ENCODE data around the gene UNC45A. TPM values are rescaled to one million over a fixed set of nuclear protein-coding genes. Genes with fewer than 3 reads are reported as not detected.

The UNC45A gene
- total RNA-seq, 1 experiment from 2014 or later: 101 TPM

DNA sequence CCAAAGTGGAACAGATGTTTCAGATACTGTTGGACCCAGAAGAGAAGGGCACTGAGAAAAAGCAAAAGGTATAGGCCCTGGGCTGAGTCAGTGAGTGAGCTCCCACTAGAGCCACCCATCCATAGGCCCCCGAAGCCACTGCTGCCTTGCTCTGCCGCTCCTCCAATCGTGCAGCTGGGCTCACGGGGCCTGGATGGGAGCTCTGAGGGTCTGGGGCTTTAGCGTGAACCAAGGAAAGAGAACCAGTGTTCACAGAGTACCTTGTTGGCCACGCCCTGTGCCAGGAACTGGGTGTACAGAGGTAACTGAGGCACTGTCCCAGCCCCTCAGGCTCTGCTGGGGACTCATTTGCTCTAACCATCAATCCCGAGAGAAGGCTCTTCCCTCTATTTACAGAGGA is 4.7 kb downstream of the UNC45A start (continued):
- TF ChIP-seq AR (CRISPR knock-in tag; IDR thresholded peaks at IDR 0.05): no peak
- TF ChIP-seq, protein P1, sequence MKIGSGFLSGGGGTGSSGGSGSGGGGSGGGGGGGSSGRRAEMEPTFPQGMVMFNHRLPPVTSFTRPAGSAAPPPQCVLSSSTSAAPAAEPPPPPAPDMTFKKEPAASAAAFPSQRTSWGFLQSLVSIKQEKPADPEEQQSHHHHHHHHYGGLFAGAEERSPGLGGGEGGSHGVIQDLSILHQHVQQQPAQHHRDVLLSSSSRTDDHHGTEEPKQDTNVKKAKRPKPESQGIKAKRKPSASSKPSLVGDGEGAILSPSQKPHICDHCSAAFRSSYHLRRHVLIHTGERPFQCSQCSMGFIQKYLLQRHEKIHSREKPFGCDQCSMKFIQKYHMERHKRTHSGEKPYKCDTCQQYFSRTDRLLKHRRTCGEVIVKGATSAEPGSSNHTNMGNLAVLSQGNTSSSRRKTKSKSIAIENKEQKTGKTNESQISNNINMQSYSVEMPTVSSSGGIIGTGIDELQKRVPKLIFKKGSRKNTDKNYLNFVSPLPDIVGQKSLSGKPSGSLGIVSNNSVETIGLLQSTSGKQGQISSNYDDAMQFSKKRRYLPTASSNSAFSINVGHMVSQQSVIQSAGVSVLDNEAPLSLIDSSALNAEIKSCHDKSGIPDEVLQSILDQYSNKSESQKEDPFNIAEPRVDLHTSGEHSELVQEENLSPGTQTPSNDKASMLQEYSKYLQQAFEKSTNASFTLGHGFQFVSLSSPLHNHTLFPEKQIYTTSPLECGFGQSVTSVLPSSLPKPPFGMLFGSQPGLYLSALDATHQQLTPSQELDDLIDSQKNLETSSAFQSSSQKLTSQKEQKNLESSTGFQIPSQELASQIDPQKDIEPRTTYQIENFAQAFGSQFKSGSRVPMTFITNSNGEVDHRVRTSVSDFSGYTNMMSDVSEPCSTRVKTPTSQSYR (CRISPR knock-in tag; IDR thresholded peaks at IDR 0.05): no peak
- no peak for TF ChIP-seq ZNF232 (CRISPR knock-in tag; IDR thresholded peaks at IDR 0.05)
- no peak for TF ChIP-seq ZNF396 (CRISPR knock-in tag; IDR thresholded peaks at IDR 0.05; ENCODE audit: borderline replicate concordance)
- TF ChIP-seq, protein P2, sequence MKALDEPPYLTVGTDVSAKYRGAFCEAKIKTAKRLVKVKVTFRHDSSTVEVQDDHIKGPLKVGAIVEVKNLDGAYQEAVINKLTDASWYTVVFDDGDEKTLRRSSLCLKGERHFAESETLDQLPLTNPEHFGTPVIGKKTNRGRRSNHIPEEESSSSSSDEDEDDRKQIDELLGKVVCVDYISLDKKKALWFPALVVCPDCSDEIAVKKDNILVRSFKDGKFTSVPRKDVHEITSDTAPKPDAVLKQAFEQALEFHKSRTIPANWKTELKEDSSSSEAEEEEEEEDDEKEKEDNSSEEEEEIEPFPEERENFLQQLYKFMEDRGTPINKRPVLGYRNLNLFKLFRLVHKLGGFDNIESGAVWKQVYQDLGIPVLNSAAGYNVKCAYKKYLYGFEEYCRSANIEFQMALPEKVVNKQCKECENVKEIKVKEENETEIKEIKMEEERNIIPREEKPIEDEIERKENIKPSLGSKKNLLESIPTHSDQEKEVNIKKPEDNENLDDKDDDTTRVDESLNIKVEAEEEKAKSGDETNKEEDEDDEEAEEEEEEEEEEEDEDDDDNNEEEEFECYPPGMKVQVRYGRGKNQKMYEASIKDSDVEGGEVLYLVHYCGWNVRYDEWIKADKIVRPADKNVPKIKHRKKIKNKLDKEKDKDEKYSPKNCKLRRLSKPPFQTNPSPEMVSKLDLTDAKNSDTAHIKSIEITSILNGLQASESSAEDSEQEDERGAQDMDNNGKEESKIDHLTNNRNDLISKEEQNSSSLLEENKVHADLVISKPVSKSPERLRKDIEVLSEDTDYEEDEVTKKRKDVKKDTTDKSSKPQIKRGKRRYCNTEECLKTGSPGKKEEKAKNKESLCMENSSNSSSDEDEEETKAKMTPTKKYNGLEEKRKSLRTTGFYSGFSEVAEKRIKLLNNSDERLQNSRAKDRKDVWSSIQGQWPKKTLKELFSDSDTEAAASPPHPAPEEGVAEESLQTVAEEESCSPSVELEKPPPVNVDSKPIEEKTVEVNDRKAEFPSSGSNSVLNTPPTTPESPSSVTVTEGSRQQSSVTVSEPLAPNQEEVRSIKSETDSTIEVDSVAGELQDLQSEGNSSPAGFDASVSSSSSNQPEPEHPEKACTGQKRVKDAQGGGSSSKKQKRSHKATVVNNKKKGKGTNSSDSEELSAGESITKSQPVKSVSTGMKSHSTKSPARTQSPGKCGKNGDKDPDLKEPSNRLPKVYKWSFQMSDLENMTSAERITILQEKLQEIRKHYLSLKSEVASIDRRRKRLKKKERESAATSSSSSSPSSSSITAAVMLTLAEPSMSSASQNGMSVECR (CRISPR knock-in tag; IDR thresholded peaks at IDR 0.05; ENCODE audit: borderline replicate concordance): no peak
- no peak for TF ChIP-seq HMGA2 (CRISPR knock-in tag; IDR thresholded peaks at IDR 0.05)
- no peak for TF ChIP-seq FOXK1 (CRISPR knock-in tag; IDR thresholded peaks at IDR 0.05)
- no peak for TF ChIP-seq E2F5 (CRISPR knock-in tag; IDR thresholded peaks at IDR 0.05)

DNA sequence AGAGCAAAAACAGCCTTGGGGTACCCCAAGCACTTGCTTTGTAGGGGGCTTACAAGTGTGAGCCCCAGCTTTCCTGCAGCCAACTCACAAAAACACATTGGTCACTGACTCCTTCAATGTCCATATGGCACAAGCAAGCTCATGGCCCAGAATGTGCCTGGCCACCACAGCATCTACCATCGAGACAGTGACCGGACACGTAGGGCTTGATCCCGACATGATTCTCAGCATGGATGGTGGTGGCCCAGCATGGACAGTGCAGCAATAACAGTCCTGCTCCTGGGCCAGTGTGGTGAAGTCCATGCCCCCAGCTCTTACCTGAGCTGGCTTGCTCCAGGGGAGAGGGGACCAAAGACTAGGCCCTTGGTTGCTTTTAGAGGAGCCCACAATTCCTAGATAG is 6.0 kb downstream of the UNC45A start:
- Mint-ChIP-seq H3K27ac (no peak overlapping the region), H3K4me1 (peaks cover 6% of the 10 kb centered on the region), H3K36me3 (peaks cover 64% of the 10 kb centered on the region), H3K9me3 (no peaks in the 10 kb centered on the region), H3K27me3 (ENCODE audit: low read depth) (no peaks in the 10 kb centered on the region), H3K4me3 (no peak overlapping the region)
- CTCF ChIA-PET: interaction anchor here (1.5 to 3.6 kb wide), 2 partner anchors 9 to 16 kb away, joined by 9 to 15 read pairs; partner anchors contain the start of gene HDDC3
- ATAC-seq (no peak), DNase-seq (ENCODE audit: low spot score) (no peak)
- POLR2A ChIA-PET: no interaction called here
- TF ChIP-seq CBFB (CRISPR knock-in tag; IDR thresholded peaks at IDR 0.05; ENCODE audit: low read depth) (no peak), NR2C2 (CRISPR knock-in tag; IDR thresholded peaks at IDR 0.05) (no peak), TP53 (CRISPR knock-in tag; IDR thresholded peaks at IDR 0.05) (no peak), ERG (CRISPR knock-in tag; IDR thresholded peaks at IDR 0.05) (no peak), AR (CRISPR knock-in tag; IDR thresholded peaks at IDR 0.05) (no peak), SOX15 (CRISPR knock-in tag; IDR thresholded peaks at IDR 0.05) (no peak)

Measured in WTC11 (cell line).